ENCODE measurements around the gene PBLD.

- TF ChIP-seq CTCF (IDR thresholded peaks at IDR 0.05; ENCODE audit: low read length) (no peak), EZH2 (IDR thresholded peaks at IDR 0.05; ENCODE audit: borderline replicate concordance, low read length) (no peak)
These were observed 71.4 kb downstream of the PBLD start for GRCh38 chr10:68261132-68261856.
